ENCODE data around the gene ZNF771. TPM values are rescaled to one million over a fixed set of nuclear protein-coding genes. Genes with fewer than 3 reads are reported as not detected.

The ZNF771 gene
- total RNA-seq, result 6.9 TPM

DNA sequence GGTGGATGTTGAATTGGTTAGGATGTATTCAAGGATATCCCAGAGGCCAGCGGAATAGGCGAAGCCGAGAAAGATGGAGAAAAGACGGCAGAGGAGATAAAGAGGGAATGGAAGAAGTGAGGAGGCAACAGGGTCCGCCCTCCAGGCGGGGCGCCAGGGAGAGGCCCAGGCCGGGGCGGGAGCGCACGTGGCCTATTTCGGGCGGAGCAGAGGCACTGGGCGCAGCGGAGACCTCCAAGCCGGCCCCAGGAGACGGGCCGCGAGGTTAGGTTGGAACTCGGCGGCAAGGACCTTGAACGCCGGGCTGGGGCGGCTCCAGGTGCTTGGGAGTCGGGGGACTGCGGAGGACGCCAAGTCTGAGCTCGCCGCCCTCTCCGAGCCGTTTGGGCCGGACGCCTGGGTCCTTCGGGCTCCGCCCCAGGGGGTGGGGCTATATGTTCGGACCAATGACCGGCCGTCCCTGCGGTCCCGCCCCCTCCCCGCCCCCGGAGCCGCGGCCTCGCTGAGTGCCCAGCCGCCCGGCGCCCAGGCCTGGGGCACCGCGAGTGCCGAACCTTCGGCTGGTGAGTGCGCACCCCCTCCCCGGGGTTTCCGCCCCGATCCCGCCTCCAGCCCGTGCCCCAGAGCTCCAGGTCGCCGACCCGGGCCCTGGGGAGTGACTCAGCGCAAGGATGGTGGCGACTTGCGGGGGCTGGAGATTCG, at the start of gene ZNF771:
Gene ZNF771 (plus strand): TSS at position 505 of the 702 bp plus-strand sequence. CDS start 448 bp downstream, outside the sequence.
- peak; percentile 92 for DNase-seq

DNA sequence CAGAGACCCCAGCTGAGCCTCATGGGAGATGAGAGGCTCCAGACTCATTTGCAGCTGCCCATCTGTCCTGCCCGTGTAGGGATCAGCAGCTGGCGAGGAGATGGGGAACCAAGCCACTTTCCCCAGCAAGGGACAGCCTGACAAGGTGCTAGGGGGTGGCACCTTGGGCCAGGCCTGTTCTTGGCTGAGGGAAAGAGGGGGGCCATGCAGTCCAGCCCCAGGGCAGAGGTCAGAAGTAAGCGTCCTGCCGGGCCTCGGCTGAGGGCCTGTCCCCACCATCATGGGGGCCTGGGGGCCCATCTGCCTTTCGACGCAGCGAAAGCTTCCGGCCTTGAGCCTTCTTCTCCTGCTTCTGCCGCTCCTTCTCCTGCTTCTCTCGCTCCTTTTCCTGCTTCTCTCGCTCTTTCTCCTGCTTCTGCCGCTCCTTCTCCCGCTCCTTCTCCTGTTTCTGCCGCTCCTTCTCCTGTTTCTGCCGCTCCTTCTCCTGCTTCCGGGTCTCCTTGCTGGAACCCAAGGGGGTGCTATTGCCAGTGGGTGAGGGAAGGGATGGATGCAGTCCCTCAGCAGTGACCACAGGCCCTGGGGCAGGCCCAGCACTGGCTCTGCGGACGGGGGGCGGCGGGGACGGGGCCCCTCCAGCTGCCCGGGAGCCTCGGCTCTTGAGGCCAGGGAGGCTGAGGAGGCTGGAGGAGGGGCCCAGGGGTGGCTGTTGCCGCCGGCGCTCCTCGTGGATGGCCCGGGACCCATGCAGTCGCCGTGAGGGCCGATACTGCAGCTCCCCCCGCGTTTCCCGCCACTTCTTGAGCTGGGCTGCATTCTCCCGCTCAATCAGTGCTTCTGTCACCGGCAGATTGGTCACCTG, 49.5 kb upstream of the ZNF771 start:
- no peak for DNase-seq

DNA sequence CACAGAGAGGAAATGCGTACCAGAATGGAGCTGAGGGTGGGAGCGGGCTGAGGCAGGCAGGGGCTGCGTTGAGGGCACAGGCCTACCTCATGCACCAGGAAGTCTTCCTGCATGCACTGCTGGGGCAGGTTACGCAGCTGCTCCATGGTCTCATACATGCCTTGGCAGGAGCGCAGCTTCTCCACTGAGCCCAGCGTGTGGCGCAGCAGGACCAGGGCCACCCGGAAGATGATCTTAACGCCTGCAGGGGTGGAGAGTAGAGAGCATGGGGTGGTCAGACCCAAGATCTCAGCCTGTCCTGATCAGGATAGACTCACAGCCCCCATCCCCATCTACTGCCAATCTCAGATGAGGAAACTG, 48.8 kb upstream of the ZNF771 start:
- no peak for DNase-seq

DNA sequence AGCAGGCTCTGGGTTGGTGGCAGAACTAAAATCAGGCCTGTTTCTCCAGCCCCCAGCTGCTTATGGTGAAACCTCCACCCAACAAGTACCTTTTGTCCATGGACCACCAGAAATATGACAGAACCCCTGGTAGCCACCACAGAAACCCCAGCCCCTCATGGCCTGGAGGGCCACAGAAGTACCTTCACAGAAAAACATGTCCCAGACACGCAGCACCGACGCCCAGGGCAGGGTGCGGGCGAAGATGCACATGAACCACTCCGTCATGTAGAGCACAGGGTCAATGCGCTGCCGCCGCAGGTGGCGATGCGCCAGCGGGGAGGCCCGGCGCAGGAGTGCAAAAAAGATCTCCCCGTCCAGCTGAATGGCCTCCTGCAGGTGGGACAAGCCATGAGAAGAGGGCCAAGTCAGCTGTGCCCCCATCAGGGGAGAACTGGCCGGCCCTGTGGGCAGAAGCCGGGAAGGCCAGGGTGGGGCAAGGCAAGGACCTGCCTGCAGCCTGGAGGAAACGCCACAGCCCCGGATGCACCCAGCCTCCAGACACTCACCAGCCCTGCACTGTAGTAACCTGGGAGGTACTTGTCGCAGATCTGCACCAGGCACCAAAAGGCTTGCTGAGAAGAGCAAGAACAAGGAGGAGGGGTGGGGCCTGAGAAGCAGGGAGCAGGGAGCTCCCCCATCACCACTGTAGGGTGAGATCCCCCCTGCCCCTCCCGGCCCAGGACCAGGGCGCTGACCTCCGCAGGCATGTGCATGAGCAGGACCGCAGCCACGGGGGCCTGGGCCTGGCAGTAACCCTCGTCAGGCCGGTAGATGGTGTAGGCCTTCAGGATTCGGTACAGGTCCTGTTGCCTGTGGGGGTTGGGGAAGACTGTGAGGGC, 48.2 kb upstream of the ZNF771 start:
- DNase-seq, result no peak

DNA sequence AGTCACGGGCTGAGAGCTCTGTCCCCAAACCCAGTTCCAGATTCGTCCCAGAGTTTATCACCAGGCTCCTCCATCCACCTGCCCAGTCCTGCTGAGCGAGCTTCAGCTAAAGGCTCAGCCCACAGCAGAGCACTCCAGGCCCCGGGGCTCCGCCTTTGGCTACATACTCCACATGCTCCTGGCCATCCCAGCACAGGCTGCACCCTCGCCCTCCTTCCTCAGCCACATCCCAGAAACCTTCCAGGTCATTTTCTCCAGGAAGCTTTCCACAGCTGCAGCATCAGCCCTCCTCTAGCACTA, 47.6 kb upstream of the ZNF771 start:
- no peak for DNase-seq

DNA sequence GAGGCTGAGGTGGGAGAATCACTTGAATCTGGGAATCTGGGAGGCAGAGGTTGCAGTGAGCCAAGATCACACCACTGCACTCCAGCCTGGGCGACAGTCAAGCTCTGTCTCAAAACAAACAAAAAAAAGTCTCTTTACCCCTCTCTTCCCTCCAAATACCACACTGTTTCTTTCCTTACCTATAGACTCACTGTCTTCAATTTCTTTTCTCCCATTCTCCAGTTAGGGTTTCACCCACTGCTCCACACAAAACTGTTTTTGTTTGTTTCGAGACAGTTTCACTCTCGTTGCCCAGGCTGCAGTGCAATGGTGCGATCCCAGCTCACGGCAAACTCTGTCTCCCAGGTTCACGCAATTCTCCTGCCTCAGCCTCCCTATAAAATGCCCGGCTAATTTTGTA, 46.2 kb upstream of the ZNF771 start:
- no peak for DNase-seq

DNA sequence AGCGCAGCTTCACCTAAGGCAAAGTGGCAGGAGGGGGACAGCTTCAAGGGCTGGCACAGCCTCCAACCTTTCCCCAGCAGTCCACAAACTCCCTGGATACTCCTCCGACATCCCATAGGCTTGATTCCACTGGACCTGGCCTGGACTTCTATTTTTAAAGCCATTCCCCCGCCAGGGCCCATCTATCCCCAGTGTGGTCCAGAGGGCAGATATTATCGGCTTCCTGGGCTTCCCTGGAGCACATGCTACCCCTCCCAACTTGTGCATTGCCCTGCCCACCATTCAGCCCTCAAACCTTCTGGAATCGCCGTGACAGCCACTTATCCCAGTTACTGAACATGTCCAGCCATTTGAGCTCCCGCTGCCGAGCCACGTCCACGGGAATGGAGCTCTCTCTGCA, 42.2 kb upstream of the ZNF771 start:
- DNase-seq, result no peak

DNA sequence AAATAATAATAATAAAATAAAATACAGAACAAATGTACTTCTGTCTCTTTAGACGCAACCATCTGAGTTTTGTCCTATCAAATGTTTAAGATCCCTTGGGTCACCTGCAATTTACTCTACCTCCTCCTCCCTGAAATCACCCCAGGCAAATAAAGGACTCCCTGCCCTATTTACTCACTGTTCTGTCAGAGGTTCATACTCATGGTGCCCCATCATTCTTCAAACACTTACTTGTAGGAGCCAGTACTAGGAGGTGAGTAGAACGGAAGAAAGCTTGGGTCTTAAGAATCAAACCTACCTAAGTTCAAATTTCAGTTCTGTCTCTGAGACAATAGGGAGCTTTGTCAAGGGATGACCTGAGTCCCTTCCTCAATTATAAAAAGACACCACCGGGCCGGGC, 40.9 kb upstream of the ZNF771 start:
- no peak for DNase-seq

DNA sequence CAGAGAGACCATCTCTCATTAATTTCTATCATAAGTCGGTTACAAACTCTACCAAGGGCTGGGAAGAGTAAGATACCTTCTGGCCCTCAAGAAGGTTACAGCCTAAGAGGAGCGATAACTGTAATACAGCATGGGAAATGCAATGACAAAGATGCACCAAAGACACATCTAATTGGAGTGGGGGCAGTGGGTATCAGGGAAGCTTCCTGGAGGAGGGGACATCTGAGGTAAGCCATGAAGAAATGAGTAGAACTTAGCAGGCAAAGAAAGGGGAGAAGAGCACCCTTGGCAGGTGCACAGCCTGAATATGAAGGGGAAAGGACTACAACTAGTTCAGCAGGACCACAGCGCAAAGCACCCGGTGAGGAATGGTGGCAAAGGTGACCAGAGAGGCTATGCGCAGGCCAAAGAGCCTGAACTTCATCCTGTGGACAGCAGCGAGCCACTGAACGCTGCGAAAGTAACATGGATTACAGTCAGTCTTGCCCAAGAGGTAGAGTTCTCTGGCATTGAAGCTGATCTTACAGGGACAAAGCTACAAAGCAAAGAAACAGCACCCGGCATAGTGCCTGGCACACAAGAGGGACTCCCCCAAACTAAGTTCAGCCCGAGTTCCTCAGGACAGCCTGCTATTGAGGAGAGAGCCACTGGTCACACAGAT, 39.9 kb upstream of the ZNF771 start:
- DNase-seq, result no peak

DNA sequence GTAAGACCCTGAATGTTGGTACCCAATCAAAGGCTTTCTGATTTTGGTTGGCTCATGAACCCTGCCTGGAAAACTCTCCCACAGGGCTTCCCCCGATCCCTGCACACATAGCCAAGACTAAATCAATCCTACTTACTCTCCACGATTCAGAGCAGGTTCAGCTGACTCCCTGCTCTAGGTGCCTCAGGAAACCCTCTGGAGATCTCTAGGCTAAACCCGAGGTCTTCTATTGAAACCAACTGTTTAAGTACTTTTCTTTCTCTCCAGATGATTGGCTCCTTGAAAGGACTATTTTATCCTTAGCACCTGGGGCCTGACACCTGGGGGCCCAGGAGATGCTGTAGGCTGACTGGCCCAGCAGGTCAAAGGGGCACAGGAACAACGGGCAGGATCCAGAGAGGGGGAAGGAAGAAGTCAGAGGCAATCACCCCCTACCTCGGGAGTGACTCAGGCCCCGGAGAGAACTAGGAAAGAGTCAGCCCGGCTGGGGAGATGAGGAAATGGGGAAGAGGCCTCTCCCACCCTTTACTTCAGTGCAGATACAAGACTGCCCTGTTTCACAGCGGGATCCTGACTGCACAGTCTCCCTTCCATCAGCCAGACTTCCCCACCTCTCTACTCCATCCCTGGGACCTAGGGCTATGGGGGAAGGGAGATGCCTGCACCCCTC, 39.1 kb upstream of the ZNF771 start:
- DNase-seq, result no peak

DNA sequence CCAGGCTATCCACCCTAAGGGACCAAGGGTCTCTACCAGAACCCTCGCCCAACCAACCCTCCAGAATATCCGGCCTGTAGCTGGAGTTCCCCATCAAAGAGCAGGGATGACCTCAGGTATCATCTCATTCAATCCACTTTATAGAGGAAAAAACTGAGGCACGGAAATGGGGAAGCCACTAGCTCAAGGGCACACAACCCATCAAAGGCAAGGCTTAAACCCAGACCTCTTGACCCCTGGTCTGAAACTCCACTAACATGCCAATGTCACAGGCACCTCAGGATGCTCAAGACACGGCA, 38.7 kb upstream of the ZNF771 start:
- DNase-seq, result no peak

DNA sequence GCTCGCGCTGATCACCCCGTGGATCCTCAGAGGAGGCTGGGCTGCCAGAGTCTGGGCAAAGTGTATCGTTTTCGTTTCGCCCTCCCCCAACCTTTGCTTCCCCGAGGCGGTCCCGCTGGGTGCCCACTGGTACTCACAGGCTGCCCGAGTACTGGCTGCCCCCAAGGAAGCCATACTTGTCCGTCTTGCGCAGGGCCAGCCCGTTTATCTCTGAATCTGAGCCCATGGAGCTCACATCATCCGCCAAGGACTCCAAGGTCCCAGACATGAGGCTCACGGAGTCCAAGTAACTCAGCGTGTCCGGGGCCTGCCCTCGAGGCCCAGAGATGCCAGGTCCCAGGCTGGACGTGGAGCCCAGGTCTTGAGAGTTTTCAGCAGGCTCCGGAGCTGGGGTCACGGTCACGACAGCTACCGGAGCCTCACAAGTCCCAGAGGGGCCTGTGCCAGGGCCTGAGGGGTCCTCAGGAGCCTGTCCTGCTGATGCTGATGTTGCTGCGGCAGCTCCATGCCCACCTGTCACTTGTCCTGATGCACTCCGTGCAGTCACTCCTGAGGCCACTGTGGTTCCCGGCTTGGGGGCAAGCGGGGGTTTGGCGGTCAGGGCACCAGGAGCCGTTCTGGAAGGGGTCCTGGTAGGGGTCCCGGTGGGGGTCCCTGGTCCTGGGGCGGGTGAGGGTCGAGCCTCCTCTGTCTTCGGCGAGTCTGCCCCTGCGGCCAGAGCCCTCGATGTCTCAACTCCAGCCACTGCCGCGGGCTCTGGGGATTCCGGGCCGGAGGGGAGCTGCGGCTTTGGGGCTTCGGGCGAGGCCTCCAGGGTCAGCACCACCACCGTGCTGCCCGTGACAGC, 38.1 kb upstream of the ZNF771 start:
- no peak for DNase-seq

DNA sequence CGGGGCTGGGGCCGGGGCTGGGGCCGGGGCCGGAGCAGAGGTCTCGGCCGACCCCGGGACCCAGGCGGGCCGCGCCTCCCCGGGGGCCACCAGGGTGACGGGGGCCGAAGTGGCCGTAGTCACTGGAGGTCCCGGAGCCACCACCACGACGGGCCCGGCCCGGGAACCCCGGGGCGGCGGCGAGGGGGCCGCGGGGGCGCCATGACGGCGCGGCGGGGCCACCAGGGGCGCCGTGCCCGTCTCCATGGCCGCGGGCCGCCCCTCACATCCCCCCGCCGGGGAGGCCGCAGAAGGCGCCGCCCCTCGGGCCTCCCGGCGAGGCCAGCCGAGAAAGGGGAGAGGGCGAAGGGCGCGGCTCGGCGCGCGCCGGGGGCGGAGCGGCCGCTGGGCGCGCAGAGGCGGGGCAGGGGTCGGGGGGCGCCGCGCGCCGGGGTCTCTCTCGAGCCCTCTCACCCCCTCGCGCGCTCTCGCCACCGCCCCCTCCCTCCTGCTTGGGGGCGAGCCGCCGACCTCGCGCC, 37.4 kb upstream of the ZNF771 start:
- no peak for DNase-seq

DNA sequence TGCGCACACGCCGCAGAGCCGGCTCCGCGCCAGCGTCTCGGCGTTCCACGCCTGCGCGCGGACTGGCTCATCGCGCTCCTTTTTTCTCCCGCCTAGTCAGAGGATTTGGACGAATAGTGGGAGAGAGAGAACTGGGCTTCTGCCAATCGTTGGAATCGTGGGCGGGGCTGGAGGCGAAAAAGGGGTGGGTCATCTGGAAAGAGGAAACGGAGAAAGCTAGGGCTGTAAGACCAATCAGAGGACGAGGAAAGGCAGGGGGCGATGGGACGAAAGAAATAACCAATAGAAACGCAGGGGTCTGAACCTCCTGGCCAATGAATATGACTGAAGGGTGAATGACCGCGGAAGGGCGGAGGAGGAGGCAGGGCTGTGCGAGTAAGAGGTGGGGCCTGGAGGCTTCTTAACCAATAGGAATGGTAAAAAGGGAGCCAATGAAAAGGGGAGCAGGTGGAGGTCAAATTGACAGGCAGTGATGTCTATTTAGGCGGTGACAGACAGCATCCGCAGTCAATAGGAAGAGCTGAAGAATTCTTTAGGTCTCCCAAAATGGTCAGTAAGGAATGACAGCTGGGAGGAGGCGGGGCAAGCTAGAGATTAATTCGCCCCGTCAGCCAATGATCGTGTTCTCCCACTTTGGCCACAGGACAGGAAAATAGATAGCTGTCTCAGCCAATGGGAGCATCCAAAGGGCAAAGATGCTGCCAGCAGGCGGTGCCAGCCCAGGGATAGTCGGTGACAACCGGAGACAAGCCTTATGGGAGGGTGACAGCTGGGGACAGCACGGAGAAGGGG, 36.8 kb upstream of the ZNF771 start, which contains the start of gene TBC1D10B:
Gene TBC1D10B (minus strand): TSS at position 39 of the 792 bp plus-strand sequence. CDS start 311 bp downstream, outside the sequence.
- DNase-seq, result peak; percentile 100

DNA sequence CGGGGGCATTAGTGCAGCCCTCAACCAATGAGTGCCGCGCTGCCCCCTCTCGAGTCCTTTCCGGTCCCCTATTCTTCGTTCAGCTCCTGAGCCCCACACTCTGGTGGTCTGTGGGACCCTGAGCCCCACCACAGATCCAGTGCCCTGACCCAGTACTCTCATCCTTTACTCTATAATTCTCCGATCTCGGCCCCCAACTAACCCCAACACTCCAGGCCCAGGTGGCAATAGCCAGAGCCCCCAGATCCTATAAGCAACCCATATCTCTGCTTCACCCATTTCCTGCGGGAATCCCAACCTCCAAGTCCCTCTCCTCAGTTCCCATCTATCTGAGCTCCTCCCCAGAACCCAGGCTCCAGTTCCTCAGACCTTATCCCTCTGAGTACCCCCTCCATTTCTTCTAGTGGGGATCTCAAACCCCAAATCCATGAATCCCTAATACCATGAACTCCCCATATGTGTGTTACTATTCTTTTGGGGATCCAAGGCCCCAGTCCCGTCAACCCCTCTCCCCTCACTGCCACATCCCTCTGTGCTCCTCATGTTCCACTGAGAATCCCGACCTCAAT, 36.1 kb upstream of the ZNF771 start:
- no peak for DNase-seq

DNA sequence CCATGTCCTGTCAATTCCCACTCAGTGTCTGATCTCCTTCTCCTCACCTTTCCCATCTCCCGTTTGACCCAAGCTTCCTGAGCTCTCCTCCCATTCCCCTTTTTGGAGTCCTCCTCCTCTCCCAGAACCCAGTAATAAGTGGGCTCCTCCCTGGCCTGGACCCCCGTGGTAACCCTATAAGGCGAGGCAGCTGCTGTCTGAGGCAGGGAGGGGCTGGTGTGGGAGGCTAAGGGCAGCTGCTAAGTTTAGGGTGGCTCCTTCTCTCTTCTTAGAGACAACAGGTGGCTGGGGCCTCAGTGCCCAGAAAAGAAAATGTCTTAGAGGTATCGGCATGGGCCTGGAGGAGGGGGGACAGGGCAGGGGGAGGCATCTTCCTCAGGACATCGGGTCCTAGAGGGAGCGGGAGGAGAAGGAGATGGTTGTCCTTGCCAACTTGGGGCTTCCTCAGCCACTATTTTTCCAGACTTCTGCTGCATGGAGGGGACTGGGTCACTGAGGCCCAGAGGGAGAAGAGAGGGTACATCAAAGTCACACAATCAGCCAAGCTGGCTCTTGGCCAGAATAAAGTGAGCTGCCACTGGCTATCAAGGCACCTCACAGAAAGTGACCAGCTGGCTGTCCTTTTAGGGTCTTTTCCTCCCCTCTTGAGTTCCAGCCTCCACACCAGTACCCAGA, 35.2 kb upstream of the ZNF771 start:
- DNase-seq, result no peak

DNA sequence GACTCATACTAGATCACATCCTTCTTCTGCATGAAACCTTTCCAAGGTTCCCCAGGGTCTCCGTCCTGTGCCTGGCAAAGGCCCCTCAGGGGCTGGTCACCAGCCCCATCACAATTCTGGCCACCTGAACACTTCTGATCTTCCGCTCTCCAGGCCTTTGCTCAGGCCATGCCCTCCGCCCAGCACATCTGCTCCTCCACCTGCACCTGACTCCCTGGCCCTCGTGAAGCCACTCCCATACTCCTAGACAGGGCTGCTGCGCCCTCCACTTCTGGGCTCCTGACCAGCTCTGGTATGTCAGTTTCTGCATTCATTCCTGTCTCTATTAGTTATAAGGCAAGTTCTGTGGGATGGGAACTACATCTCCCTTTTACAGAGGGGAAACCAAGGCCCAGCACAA, 34.7 kb upstream of the ZNF771 start:
- DNase-seq, result no peak

DNA sequence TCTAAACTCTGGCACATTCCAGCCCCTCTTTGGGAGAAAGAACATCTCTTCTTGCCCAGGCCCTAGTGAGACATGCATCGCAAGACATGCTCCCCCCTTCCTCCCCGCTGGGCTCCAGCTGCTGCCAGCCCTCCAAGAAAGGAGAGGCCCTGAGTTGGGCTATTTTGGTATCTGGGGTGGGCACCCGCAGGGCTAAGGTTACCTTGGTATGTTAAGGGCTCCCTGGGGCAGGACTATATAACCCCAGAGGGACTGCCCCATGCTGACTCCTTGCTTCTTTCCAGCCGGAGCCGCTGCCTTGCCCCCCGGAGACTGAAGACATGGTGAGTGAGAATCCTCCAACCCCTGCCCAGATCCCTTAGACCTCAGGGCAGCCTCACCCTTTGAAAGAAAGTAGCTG, 32.9 kb upstream of the ZNF771 start, which contains the start of gene MYL11:
Gene MYL11 (plus strand): TSS at position 265 of the 400 bp plus-strand sequence. CDS start 56 bp downstream, at position 321.
- no peak for DNase-seq

DNA sequence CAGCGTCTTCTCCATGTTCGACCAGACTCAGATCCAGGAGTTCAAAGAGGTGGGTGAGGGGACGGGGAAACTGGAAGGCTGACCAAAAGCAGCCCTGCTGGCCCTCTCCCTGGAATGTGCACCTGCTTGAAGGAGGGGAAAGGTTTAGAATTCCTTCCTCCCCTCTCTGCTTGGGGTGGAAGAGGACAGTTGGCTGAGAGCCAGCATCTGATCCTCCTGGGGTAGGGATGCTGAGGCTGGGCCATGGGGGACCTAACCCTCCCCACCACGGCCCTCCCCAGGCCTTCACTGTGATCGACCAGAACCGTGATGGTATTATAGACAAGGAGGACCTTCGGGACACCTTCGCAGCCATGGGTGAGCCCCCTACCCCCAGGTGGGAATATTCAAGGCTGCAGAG, 31.5 kb upstream of the ZNF771 start:
- DNase-seq, result no peak

All from occipital lobe (tissue), 2 donors.